Spleen (tissue), 7 donors: ENCODE results near the gene PTPN4.

Experiments used
- POLR2A ChIP-seq, 3 donors: fragments of 450-650 bp; IDR thresholded peaks; one replicate each; pipeline ENCODE4 v1.5.1; 2017; ENCODE audit warnings: antibody characterized with exemption in 3 of 3, mild to moderate bottlenecking in 1 of 3
- POLR2AphosphoS5 ChIP-seq, 3 donors: sonication (generic); formaldehyde crosslinking; IDR thresholded peaks; one replicate each; pipeline ENCODE4 v1.5.1; 2017; ENCODE audit warnings: antibody characterized with exemption in 3 of 3
- TF ChIP-seq, protein P1 (sequence below), 11 experiments: fragments of 200-600 bp in 7 of 11; fragments of 450-650 bp in 4 of 11; sonication (generic) in 4 of 11; IDR thresholded peaks in 8 of 11; conservative IDR thresholded peaks in 3 of 11; 1 replicate in 7 of 11; 2 replicates in 4 of 11; pipeline versions ENCODE4 v1.4.0 to v1.8.0; 2016 to 2021; ENCODE audit warnings: antibody characterized with exemption in 11 of 11, inconsistent platforms in 4 of 11, mild to moderate bottlenecking in 1 of 11
- donor health status: DM: no; HTN: no; CAD: no; lungs with moderate emphysema.
- donor health status: DM: no; HTN: no; CAD: no.
- donor health status: DM: no; HTN: no; CAD: no.

DNA sequence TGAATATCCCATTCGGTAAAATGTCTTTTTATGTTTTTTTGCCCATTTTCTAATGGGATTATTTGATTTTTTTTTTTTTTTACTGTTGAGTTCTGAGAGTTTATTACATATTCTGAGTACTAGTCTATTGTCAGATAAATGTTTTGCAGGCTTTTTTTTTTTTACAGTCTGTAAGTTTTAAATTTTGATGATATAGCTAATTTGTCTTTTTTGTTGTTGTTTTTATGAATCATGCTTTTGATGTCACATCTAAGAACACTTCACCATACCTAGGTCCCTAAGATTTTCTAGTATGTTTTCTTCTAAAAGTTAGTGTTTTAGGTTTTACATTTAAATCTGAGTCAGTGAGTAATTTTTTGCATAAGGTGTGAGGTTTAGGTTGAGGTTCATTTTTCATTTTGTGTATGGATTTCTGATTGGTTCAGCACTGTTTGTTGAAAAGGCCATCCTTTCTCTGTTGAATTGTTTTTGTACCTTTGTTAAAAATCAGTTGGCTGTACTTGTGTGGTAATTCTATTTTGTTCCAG lies 40.7 kb downstream of the PTPN4 start:
- TF ChIP-seq, protein P1, sequence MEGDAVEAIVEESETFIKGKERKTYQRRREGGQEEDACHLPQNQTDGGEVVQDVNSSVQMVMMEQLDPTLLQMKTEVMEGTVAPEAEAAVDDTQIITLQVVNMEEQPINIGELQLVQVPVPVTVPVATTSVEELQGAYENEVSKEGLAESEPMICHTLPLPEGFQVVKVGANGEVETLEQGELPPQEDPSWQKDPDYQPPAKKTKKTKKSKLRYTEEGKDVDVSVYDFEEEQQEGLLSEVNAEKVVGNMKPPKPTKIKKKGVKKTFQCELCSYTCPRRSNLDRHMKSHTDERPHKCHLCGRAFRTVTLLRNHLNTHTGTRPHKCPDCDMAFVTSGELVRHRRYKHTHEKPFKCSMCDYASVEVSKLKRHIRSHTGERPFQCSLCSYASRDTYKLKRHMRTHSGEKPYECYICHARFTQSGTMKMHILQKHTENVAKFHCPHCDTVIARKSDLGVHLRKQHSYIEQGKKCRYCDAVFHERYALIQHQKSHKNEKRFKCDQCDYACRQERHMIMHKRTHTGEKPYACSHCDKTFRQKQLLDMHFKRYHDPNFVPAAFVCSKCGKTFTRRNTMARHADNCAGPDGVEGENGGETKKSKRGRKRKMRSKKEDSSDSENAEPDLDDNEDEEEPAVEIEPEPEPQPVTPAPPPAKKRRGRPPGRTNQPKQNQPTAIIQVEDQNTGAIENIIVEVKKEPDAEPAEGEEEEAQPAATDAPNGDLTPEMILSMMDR (IDR thresholded peaks at IDR 0.05 in 8 of 11, conservative IDR thresholded peaks at IDR 0.05 in 3 of 11), result no peak
- TF ChIP-seq POLR2AphosphoS5 (IDR thresholded peaks at IDR 0.05) (no peak), POLR2A (IDR thresholded peaks at IDR 0.05) (no peak)
